ENCODE results near the gene DLEC1. TPM values are rescaled to one million over a fixed set of nuclear protein-coding genes. Genes with fewer than 3 reads are reported as not detected.

Gene DLEC1
- total and polyA plus RNA-seq, 2 donors (not counting 1 experiment from before 2014, with no cell fraction given) = 0.52 to 2.1 TPM

- ChIA-PET POLR2A (interaction anchor here (1.2 kb wide), 1 partner anchor 10 kb away, joined by 4 read pairs; the partner anchor contains the start of gene DLEC1), CTCF (interaction anchor here (2.0 to 2.4 kb wide), 2 partner anchors 10 to 32 kb away, joined by 7 to 8 read pairs; partner anchors contain the start of gene DLEC1)
- no peak for ATAC-seq (ENCODE audit: low read depth)
- intact Hi-C loops (cut with micrococcal nuclease) = no loop called here
- Histone ChIP-seq H3K36me3 (replicated peaks in 1 of 2; ENCODE audit: control extremely low read depth in 1 of 2, control insufficient read depth in 1 of 2, extremely low read depth in 1 of 2, insufficient read depth in 2 of 2, low read length in 1 of 2) (no peaks in the 10 kb centered on the region), H3K4me3 (ENCODE audit: control extremely low read depth in 1 of 5, extremely low read depth in 1 of 5, insufficient read depth in 1 of 5, low read depth in 2 of 5, low read length in 4 of 5) (peak overlapping the region in 4 of 5 experiments; percentile 37 to 56 (median 50)), H3K27me3 (replicated peaks in 1 of 4; ENCODE audit: control extremely low read depth in 1 of 4, control insufficient read depth in 3 of 4, insufficient read depth in 4 of 4, low read length in 3 of 4) (peaks cover 0 to 56% (median 20%) of the 10 kb centered on the region in 4 experiments), H2AFZ (ENCODE audit: insufficient read depth, low read depth, low read length, poor library complexity, severe bottlenecking) (no peak overlapping the region), H4K20me1 (ENCODE audit: control insufficient read depth, insufficient read depth, low read length, poor library complexity, severe bottlenecking) (no peaks in the 10 kb centered on the region), H3K27ac (ENCODE audit: low read length in 2 of 2) (no peak overlapping the region), H3K9ac (ENCODE audit: low read length) (peak overlapping the region; percentile 56), H3K4me1 (ENCODE audit: control insufficient read depth in 2 of 2, insufficient read depth in 2 of 2, low read length in 2 of 2) (peaks cover 26 to 39% of the 10 kb centered on the region in 2 donors), H3K4me2 (replicated peaks; ENCODE audit: low read depth, low read length, poor library complexity, severe bottlenecking) (peak overlapping the region; percentile 88), H3K9me3 (ENCODE audit: control extremely low read depth in 1 of 3, control insufficient read depth in 2 of 3, insufficient read depth in 1 of 3, low read length in 2 of 3) (peaks cover 0 to 19% (median 0%) of the 10 kb centered on the region in 3 donors), H3K79me2 (ENCODE audit: control insufficient read depth, insufficient read depth, low read length) (no peaks in the 10 kb centered on the region)
- no peak for DNase-seq
- Mint-ChIP-seq H3K4me1 (peaks cover 30% of the 10 kb centered on the region), H3K27me3 (peaks cover 38% of the 10 kb centered on the region), H3K9me3 (ENCODE audit: insufficient read depth) (no peaks in the 10 kb centered on the region), H3K4me3 (peak overlapping the region; percentile 69), H3K27ac (peak overlapping the region; percentile 6)
- WGBS (ENCODE audit: insufficient coverage) = 39% methylated on average over 35 of the region's 45 CpGs
- TF ChIP-seq, protein P1, sequence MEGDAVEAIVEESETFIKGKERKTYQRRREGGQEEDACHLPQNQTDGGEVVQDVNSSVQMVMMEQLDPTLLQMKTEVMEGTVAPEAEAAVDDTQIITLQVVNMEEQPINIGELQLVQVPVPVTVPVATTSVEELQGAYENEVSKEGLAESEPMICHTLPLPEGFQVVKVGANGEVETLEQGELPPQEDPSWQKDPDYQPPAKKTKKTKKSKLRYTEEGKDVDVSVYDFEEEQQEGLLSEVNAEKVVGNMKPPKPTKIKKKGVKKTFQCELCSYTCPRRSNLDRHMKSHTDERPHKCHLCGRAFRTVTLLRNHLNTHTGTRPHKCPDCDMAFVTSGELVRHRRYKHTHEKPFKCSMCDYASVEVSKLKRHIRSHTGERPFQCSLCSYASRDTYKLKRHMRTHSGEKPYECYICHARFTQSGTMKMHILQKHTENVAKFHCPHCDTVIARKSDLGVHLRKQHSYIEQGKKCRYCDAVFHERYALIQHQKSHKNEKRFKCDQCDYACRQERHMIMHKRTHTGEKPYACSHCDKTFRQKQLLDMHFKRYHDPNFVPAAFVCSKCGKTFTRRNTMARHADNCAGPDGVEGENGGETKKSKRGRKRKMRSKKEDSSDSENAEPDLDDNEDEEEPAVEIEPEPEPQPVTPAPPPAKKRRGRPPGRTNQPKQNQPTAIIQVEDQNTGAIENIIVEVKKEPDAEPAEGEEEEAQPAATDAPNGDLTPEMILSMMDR (IDR thresholded peaks at IDR 0.05) = no peak
Measured at GRCh38 chr3:38028621-38029361, 10.2 kb upstream of the DLEC1 start.

DNA sequence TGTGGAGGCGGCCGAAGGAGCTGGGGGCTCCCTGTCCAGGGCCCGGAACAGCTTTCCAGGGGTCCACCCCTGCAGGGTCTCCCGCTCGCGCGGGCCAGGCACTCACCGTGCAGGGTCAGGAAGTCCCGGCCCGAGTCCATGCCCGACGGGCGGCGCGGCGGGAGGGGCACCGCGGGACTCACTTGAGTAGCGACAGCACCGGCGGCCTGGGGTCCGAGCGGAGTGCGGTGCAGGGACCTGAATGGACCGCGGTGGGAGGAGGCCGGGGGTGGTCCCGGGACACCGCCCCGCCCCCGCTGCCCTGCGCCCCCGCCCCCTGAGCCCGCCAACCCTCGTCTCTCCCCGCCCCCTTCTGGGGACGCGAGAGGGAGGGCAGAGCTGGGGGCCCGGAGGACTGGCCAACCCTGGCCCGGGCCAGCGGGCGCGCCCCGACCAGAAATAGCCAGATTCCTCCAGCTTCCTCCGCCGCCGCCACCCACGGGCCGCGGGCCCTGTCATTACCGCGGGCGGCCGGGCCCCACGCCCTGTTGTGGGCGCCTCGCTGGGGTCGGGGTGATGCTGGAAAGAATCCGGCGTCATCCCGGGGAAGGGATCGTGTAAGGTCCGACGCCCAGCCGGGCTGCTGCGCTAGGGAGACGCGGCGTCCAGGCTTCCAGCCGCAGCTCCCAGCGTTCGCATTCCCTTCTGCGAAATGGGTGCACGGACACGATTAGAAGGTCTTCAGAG, 9.4 kb upstream of the DLEC1 start, which contains the start of gene PLCD1:
Gene PLCD1 (minus strand): TSS at position 243 of the 726 bp plus-strand sequence. CDS start 103 bp downstream, at position 140.
- ATAC-seq (ENCODE audit: low read depth) (no peak), DNase-seq (no peak)
- Histone ChIP-seq H3K4me3 (ENCODE audit: control extremely low read depth in 1 of 5, extremely low read depth in 1 of 5, insufficient read depth in 1 of 5, low read depth in 2 of 5, low read length in 4 of 5) (peak within 1 kb of the TSS; percentile 12 to 56 (median 50)), H3K27ac (ENCODE audit: low read length in 2 of 2) (no peak within 1 kb of the TSS), H3K36me3 (replicated peaks in 1 of 2; ENCODE audit: control extremely low read depth in 1 of 2, control insufficient read depth in 1 of 2, extremely low read depth in 1 of 2, insufficient read depth in 2 of 2, low read length in 1 of 2) (no peaks in the 10 kb centered on the region), H3K27me3 (replicated peaks in 1 of 4; ENCODE audit: control extremely low read depth in 1 of 4, control insufficient read depth in 3 of 4, insufficient read depth in 4 of 4, low read length in 3 of 4) (peaks cover 0 to 56% (median 22%) of the 10 kb centered on the region in 4 experiments), H3K4me2 (replicated peaks; ENCODE audit: low read depth, low read length, poor library complexity, severe bottlenecking) (peak within 1 kb of the TSS; percentile 88), H3K4me1 (ENCODE audit: control insufficient read depth in 2 of 2, insufficient read depth in 2 of 2, low read length in 2 of 2) (peaks cover 26 to 31% of the 10 kb centered on the region in 2 donors), H3K9me3 (ENCODE audit: control extremely low read depth in 1 of 3, control insufficient read depth in 2 of 3, insufficient read depth in 1 of 3, low read length in 2 of 3) (peaks cover 0 to 19% (median 0%) of the 10 kb centered on the region in 3 donors), H2AFZ (ENCODE audit: insufficient read depth, low read depth, low read length, poor library complexity, severe bottlenecking) (peak within 1 kb of the TSS; percentile 55), H3K9ac (ENCODE audit: low read length) (peak within 1 kb of the TSS; percentile 56), H4K20me1 (ENCODE audit: control insufficient read depth, insufficient read depth, low read length, poor library complexity, severe bottlenecking) (no peaks in the 10 kb centered on the region), H3K79me2 (ENCODE audit: control insufficient read depth, insufficient read depth, low read length) (no peaks in the 10 kb centered on the region)
- peaks cover 23% of the 10 kb centered on the region for H3K4me1 Mint-ChIP-seq
- ChIA-PET CTCF (interaction anchor here (2.4 kb wide), 1 partner anchor 9 kb away, joined by 7 read pairs; the partner anchor contains the start of gene DLEC1), POLR2A (interaction anchor here (1.2 kb wide), 1 partner anchor 10 kb away, joined by 4 read pairs; the partner anchor contains the start of gene DLEC1)
- intact Hi-C loops (cut with micrococcal nuclease) = no loop called here
- whole genome bisulfite sequencing (ENCODE audit: insufficient coverage) = 4% methylated on average over 69 of the region's 75 CpGs
- H3K9me3 Mint-ChIP-seq (ENCODE audit: insufficient read depth) = no peaks in the 10 kb centered on the region
- peaks cover 41% of the 10 kb centered on the region for H3K27me3 Mint-ChIP-seq
- peak; percentile 63 for TF ChIP-seq EZH2 (IDR thresholded peaks at IDR 0.05; ENCODE audit: borderline replicate concordance, insufficient read depth, low read depth, low read length, poor library complexity, severe bottlenecking)
- TF ChIP-seq, protein P1 (IDR thresholded peaks at IDR 0.05) = no peak
- peak within 1 kb of the TSS; percentile 6 for H3K27ac Mint-ChIP-seq
- H3K4me3 Mint-ChIP-seq = peak within 1 kb of the TSS; percentile 69

All from B cell (primary cell).